ENCODE results near the gene SCN8A.

- TF ChIP-seq CTCF (IDR thresholded peaks at IDR 0.05) (no peak), POLR2AphosphoS5 (IDR thresholded peaks at IDR 0.05) (no peak), POLR2A (IDR thresholded peaks at IDR 0.05) (no peak)
Observed at GRCh38 chr12:51672334-51672733, 81.3 kb downstream of the SCN8A start.

Data from breast epithelium (tissue), 3 donors.